ENCODE results near the gene FARS2.

- TF ChIP-seq, protein P1, sequence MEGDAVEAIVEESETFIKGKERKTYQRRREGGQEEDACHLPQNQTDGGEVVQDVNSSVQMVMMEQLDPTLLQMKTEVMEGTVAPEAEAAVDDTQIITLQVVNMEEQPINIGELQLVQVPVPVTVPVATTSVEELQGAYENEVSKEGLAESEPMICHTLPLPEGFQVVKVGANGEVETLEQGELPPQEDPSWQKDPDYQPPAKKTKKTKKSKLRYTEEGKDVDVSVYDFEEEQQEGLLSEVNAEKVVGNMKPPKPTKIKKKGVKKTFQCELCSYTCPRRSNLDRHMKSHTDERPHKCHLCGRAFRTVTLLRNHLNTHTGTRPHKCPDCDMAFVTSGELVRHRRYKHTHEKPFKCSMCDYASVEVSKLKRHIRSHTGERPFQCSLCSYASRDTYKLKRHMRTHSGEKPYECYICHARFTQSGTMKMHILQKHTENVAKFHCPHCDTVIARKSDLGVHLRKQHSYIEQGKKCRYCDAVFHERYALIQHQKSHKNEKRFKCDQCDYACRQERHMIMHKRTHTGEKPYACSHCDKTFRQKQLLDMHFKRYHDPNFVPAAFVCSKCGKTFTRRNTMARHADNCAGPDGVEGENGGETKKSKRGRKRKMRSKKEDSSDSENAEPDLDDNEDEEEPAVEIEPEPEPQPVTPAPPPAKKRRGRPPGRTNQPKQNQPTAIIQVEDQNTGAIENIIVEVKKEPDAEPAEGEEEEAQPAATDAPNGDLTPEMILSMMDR (conservative IDR thresholded peaks at IDR 0.05; ENCODE audit: low read length) = no peak
- TF ChIP-seq EZH2phosphoT487 (IDR thresholded peaks at IDR 0.05; ENCODE audit: borderline replicate concordance, low read depth, low read length) = no peak
These were observed 242.8 kb downstream of the FARS2 start for GRCh38 chr6:5504078-5504477.
